HG02642 (cell line): Measurements from ENCODE around the gene PCSK2.

Source experiments
- ATAC-seq: cut with Tn5 transposase; IDR thresholded peaks from one replicate; pipeline ENCODE4 v1.9.1; 2021; ENCODE audit warnings: mild to moderate bottlenecking; ENCODE audit not compliant: unreplicated experiment, poor library complexity

PCSK2 gene

DNA sequence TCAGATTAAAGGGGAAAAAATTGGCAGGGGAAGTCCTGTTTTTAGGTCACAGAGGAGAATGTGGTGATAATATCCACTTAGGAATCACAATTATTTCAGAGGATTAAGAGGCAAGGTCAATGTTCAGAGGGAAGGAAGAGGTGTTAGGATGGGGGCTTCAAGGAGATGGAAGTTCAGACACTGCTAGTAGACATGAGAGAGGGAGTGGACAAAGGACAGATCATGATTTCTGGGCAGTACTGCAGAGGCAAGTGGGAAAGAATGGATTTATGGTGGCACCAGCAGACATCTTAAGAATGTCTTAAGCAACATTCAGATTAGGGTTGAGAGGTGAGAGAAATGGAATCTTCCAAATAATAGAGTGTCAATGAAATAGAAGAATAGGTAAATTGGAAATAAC, 9.9 kb downstream of the PCSK2 start:
- ATAC-seq: no peak

DNA sequence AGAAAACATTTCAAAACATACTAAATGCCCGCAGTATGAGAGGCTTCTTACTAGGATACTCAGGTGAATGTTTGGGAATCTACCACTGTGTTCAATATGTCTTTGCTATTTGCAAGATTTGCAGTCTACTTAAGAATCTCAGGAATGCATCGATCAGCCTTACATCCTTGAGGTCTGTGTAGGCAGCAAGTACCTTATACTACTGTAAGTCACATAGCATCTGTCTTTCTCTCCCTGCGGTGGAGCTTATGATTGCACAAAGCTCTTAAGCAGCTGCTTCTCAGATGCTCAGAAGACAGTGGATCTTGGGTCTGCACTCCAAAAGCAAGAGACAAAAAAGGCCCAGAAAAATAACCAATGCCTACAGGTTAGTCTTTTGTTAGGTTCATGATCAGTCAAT, 21.4 kb downstream of the PCSK2 start:
- no peak for ATAC-seq

DNA sequence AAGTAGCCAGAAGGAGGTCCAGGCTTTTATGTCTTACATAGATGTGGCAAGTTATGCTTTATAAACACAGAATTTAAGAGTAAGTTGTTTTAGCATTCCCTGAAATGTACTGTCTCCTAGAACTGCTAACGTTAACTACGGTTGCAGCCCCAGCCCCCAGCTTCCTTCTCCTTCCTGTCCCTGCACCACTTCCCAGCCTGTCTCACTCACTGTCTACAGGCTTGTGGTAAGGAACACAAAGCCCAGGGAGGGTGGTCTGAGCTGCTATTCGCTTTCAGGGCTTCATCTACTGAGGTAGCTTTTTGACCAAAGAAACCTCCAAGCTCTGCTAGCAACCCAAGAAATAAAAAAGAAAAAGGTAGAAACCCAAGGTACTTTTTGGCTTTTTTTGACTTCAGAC, 35.9 kb downstream of the PCSK2 start:
- ATAC-seq: no peak

DNA sequence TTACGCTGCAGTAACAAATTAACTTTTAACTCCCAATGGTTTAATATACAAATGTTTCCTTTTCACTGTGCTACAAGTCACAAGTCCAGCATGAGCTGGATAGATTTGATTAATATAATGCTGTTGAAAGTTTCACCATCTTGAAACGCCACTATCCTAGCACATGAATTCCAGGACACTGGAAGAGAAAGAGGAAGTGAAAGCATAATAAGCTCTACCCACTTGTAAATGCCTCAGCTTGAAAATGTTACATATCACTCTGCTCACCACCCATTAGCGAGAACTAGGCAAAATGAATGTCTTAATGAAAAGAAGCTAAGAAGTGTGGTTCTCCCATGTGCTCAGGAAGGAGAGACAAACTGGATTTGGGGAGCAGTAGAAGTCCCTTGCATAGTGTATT, 46.9 kb downstream of the PCSK2 start:
- ATAC-seq: no peak

DNA sequence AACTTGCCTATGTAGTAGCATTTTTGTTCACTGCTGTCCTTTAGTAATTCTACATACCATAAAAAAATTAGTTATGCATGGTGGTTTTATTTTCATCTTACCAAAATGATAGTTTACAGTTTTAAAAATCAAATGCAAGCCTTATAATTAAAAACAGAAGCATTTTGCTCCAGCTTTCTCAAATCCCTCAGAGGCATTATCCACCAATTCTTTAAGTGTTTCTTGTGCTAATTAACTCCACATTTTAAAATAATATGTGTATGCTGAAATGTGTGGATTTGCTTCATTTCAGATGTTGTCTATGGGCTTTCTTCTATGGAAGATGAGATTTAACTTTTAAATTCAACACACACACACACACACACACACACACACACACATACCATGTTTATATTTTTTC, 49.3 kb downstream of the PCSK2 start:
- no peak for ATAC-seq

DNA sequence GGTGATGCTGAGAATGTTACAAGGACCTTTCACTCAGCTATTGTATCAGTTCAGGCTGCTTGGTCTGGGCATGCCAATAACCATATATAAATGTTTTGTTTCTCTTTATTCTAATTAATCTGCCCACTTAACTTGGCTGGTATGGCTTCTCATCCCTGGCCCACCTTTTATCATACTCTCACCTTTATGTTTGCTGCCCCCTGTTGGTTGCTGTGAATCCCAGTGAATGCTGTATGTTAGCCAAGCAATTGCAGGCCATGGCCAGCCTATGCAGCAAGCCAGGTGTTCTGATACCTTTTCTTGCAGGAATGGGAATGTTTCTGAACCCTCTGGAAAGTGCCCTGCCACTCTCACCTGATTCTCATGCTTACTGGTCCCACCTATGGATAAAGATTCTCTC, 54.6 kb downstream of the PCSK2 start:
- no peak for ATAC-seq

DNA sequence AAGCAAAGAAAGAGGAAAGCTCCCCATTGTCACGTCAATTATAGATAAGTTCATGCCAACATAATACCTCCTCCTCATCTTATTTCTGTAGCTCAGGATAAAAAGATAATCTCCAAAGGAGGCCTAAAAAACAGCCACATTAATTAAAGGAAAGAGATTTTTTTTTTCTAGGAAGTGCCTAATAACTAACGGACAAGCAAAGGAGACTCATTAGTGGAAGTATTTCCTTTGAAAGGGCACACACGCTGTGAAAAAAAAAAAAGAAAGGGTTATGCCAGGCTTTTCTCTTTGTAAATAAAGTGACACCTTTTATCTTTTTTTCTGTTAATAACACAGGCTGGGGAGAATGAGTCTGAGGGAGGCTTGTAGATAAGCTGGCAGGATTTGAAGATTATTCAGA, 55.7 kb downstream of the PCSK2 start:
- ATAC-seq: no peak

DNA sequence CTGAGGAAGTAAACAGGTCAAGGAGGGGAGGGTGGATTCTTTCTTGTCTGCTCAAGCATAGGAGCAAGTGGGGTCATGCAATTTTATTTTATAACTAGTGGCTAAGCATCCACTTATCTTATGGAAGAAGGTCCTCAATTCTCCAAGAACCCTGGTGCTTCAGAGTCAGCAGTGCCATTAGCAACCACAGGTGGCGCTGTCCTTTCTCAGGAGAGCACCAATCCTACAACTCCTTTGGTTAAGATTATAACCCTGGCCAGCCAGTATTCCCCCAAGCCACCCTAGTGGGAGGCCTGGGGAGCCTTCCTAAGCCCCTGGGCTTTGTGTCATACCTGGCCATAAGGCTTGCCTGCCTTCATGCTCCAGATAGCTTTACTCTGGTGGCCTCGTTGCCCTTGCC, 60.7 kb downstream of the PCSK2 start:
- no peak for ATAC-seq

DNA sequence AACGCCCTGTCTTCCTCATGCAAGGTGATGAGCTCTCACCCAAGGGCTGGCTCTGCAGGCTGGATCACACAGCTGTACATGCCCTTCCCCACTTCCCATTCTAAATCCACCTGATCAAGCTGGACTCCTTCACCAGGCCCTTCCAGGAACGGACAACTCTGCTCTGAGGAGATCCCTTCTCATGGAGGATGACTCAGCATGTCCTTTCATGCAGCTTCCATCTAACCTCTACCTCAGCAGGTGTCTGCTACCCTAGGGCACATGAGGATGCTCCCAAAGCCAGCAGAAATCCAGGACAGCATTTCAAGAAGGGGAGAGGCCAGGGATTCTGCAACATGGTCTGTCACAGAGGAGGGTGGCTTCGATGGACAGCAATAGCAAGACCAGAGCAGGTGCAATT, 61.2 kb downstream of the PCSK2 start:
- no peak for ATAC-seq

DNA sequence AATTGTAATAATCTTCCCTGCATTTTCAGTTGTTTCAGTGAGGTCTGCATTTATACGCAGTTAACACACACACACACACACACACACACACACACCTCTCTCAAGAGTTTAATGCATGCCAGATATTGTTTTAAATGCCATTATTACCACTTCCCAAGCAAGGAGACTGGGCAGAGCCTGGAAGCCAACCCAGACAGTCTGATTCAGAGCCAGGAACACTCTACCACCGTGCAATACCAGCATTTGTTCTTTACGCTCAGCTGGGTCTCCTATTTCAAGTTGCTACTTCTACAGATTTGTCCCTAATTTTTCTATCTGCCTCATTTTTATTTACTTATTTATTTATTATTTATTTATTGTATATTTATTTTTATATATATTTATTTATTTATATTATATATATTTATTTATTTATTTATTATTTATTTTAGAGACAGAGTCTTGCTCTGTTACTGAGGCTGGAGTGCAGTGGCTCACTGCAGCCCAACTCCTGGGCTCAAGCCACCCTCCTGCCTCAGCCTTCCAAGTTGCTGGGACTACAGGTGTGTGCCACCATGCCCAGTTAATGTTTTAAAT, 68.4 kb downstream of the PCSK2 start:
- ATAC-seq: no peak

DNA sequence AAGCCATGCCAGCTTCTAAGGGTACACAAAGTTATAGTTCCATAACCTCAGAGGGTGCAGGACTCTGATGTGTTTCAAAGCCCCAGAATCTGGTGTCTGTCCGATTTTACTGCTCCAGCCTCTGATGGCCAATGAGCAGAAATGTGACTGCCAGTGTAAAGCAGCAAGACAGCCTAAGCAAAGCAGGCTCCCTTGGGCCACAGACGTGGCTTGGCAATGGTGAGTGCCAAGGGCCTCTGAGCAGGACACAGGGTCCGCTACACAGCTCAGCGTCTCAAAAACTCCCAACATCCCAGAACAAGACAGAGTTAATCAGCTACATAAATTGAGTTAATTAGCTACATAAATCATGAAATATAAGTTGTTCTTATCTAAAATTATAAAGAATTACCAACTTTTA, 69.2 kb downstream of the PCSK2 start:
- no peak for ATAC-seq

DNA sequence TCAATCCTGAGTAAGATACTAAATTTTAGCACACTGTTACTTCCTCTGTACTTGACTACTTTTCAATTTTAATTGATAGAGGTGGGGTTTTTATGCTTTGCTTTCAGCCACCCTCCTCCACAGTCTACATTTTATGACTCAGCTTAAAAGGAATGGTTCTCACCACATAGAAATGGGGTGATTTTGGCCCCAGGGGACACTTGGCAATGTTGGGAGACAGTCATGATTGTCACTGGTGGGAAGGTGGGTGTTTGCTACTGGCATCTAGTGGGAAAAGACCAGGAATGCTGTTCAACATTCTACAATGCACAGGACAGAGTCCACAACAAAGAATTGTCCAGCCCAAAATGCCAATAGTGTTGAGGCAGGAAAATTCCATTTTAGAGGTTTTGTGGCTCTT, 71.3 kb downstream of the PCSK2 start:
- no peak for ATAC-seq

DNA sequence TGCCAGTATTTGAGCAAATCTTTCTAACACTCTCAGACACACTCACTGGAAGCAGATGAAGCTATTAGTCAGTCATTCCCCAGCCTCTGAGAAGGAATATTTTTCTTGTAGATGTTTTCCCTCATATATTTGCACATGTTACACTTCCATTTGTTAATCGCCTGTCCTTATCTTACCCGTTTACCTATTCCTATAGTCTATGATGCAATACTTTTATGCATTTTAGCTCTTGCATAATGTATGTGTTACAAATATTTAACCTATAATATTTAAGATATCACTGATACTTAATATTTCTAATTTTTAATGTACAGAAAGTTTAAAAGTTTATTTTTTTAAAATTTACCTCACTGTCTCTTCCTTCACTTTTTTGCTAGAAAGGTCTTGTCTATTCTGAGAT, 71.9 kb downstream of the PCSK2 start:
- ATAC-seq: no peak

DNA sequence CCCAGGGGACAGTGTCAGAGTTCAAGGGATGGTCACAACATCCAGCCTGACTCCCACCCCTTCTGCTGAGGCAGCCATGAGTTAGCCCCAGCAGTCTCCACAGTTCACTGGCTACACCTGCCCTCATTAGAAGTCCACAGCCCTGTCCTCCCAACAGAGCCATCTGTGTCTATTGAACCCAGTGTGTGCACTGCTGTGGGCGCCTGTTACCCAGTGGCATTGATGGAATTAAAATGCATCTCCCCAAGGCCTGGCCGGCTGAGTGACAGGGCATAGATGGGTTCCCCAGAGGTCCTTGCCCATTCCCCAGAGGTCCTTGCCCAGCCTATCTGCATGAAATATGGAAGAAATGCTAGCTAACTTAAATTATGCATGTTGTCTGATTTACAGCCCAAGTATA, 73.3 kb downstream of the PCSK2 start:
- no peak for ATAC-seq

DNA sequence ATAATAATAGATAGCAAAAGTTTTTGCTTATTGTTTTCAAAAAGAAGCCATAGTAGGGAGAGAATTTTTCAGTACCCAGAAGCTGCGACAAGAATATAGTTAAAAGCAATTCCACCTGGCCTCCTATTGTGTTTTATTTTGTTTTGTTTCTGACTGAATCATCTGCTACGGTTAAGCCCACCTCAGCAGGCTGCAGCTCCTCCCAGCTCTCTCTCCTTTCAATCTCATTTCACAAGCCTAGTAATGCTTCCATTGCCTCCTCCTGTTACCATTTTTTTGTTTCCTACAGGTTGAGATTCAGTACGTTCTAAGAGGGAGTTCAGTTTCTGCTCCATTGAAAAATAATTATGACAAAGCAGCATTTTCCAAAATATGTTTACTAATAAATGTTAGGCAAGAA, 77.9 kb downstream of the PCSK2 start:
- ATAC-seq: no peak

DNA sequence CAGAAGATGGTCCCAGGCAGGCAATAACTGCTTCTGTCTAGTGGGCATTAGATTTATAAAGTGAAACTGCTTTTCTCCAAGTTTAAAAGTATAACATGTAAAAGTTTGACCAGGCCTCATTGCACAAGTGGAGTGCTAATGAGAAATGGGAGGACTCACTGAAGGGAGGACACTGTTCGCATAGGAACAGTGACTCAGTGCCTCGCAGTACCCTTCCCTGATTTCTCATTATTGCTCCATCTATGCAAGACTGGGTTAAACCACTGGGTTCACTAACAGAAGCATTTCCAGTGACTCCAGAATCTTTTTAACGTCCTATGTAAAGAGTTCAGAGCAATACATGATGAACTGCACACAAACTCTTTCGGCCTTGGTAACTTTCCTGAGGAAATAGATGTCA, 79.6 kb downstream of the PCSK2 start:
- ATAC-seq: no peak

DNA sequence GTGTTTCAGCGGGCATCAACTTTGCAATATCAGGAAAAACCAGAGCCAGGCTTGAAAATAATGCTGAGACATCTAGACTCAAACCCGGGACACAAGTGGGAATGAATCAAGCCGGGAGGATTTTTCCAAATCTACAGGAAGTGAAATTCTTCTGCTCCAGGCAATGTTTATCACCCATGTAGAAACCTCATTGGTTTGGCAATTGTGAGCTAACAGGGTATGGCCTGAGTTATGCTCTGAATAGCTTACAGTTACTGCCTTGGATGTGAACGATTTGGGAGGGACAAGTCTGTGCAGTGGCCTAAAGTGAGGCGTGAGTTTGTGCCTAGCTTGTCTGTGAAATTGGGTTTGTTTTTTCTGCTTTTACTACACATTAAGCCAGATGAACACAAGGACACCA, 87.4 kb downstream of the PCSK2 start:
- ATAC-seq: no peak

DNA sequence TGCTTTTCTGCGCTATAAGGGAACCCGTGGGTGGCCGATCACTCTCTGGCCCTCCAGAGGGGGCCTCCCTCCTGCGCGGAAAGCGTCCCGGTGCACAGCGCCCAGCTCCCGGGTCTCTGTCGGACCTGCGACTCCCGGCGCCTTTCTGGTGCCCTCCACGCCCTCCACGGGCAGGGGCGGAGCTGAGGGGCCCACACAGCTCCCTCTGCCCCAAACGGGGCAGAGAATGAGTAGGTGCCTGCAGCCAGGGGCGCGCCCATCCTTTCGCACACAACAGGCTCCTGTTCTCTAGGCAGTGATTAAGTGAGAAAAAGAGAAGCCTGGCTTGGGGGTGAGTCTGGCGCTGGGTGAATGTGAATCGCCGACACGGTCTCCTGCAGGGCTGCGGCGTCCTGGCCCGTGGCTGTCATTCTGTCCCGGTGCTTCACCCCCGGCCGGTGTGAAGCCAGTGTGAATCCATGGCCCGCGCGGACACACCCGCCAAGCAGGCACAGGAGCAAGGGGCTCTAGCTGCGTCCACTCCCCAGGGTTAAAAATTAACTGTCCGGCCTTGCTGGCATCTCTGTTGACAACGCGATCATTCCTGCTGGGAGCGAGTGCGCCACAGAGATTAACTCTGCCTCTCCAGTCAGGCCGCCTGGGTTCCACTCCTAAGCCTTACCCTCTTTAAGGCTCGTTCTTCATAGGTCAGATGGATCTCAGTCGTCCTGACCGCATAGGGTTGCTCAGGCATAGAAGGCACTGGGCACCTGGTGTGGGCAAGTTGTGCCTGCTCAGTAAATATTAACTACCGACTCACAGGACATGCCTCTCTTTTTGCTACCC, 88.8 kb downstream of the PCSK2 start:
- ATAC-seq: no peak

DNA sequence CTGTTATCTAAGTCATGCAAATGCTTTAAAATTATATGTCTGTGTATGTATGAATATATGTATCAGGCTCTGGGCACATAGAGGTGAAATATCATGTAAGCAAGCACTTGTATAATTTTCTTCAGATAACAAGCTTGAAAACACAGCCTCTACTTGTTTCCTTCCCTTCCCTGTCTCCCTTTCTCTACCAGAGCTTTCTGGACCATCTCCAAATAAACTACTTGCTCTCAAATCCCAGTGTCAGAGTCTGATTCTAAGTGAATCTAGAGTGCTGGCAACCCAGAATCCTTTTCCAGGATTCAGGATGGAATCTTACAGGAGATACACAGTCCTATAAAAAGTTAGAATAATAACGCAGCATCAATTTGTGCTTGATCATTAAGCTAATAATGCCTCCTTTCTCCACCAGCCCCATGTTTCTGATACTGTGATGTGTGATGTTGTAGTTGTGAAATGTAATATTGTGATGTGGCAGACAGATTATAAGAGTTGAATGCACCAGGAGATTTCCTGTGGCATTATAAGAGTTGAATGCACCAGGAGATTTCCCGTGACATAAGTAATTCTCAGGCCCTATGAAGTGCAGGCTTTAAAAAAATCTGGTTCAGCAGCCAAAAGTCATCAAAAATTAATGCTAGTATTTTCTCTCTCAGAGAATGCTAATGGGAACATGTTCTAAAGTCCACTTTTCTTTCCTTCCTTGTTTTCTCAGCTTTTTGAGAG, 89.6 kb downstream of the PCSK2 start:
- ATAC-seq: no peak

DNA sequence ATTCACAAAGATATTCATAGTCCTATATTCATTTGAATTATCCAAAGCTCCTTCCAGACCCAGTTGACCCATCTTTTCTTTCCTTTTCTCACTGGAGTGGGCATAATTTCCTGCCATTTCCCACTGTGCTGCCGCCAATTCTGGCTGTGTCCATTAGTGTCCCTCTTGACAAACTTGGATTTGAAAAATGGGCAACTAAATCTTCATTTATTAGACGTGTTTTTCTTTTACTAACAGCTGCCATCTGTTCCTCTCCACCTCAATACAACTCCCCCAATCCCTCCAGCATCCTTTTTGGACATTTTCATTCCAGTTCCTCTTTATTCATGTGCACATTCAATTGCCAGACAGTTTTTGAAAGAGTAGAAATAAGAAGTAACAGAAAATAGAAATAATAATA, 90.5 kb downstream of the PCSK2 start:
- ATAC-seq: no peak

DNA sequence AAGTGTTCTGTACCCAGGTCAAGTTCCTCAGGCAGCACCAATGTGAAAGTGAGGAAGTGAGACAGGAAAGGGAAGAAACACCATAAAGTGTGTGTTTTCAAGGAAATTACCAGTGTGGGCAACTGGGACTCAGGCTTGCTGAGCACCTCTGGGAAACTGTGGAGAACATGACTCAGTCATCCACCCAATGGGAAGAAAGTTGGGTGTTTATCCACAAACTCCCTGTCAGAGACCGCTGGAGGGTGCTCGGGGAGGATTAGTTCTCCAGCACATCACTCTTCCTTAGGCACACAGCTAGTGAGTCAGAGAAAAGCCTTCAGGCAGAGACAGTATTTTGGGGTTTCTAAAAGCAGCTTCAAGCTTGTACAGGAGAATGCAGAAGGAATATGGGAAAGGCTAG, 93.6 kb downstream of the PCSK2 start:
- ATAC-seq: no peak

DNA sequence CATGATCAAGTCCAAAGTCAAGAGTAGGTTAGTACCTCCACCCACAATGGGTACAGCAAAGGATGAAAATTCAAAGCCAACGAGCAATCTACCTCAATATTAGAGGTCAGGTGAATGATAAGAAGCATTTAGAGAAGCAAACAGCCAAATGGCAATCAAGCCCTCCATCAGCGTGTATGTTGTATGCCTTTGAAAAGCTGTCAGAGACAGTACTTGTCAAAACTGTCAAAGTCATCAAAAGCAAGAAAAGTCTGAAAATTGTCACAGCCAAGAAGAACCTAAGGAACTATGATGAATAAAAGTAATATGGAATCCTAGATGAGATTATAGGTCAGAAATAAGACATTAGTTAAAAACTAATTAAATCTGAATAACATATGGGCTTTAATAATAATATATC, 99.3 kb downstream of the PCSK2 start:
- no peak for ATAC-seq
